HCT116 (cell line): ENCODE results near the gene PIK3R1. TPM values are rescaled to one million over a fixed set of nuclear protein-coding genes. Genes with fewer than 3 reads are reported as not detected.

Source experiments
- ATAC-seq: fragments of 200-7000 bp; cut with Tn5 transposase; 2 replicates; pipeline ENCODE4 v1.9.1; 2020; ENCODE audit warnings: mild to moderate bottlenecking, moderate library complexity
- BruUV-seq: library from RNA; stranded (reverse); fragments of 400-500 nt; replicated peaks from 2 replicates; lab custom pipeline; 2021; lab: Mats Ljungman, UMichigan
- CTCF ChIA-PET: fragments of 300-600 bp; sonication (Branson Sonifier 250); formaldehyde crosslinking; loops from one replicate; lab custom pipeline; 2021; ENCODE audit warnings: antibody characterized with exemption; lab: Charles Lee
- POLR2A ChIA-PET: fragments of 300-600, 350-600 bp; sonication (Branson Sonifier 250); formaldehyde crosslinking; loops from one replicate; lab custom pipeline; 2021; ENCODE audit warnings: antibody characterized with exemption; lab: Charles Lee
- RAD21 ChIA-PET, 2 experiments: fragments of 300-600 bp; sonication (Branson Sonifier 250); formaldehyde crosslinking; loops; one replicate each; lab custom pipeline; 2023; ENCODE audit warnings: low total read pairs in 2 of 2; ENCODE audit not compliant: uncharacterized antibody in 2 of 2, unreplicated experiment in 2 of 2, low non-redundant PET in 1 of 2; lab: Charles Lee
- DNase-seq: peaks from one replicate; pipeline ENCODE4 v3.0.0-alpha.2; 2010; ENCODE audit warnings: low read depth, low spot score
- H2AFZ ChIP-seq: fragments of 200-600 bp; shearing (Covaris generic), sonication (generic); 2 replicates; pipeline ENCODE4 v1.6.1; 2017; ENCODE audit warnings: low read depth, mixed run types, mixed read lengths, antibody characterized with exemption, low read length; ENCODE audit not compliant: poor library complexity, severe bottlenecking
- H3K27ac ChIP-seq: 2 replicates; pipeline ENCODE4 v1.5.1; 2012; ENCODE audit warnings: low read depth, low read length
- H3K27me3 ChIP-seq: fragments of 200-600 bp; sonication (generic); 2 replicates; pipeline ENCODE4 v1.6.1; 2016; ENCODE audit warnings: mixed run types, low read length, mixed read lengths; ENCODE audit not compliant: insufficient read depth
- H3K36me3 ChIP-seq, 2 experiments: fragments of 200-500 bp in 1 of 2; fragments of 200-600 bp in 1 of 2; sonication (Bioruptor generic) in 1 of 2; sonication (generic) in 1 of 2; 2 replicates each; pipeline versions ENCODE4 v1.5.1 to v1.6.1; 2014 to 2016; ENCODE audit warnings: low read length in 2 of 2, inconsistent platforms in 1 of 2, mixed read lengths in 1 of 2, mixed run types in 1 of 2; ENCODE audit not compliant: insufficient read depth in 2 of 2, control insufficient read depth in 1 of 2
- H3K4me1 ChIP-seq, 2 experiments: fragments of 200-600 bp in 1 of 2; sonication (generic) in 1 of 2; 2 replicates each; pipeline versions ENCODE4 v1.5.1 to v1.6.1; 2012 to 2017; ENCODE audit warnings: low read length in 2 of 2, inconsistent platforms in 1 of 2, mild to moderate bottlenecking in 1 of 2, mixed read lengths in 1 of 2, mixed run types in 1 of 2, moderate library complexity in 1 of 2; ENCODE audit not compliant: insufficient read depth in 2 of 2, control insufficient read depth in 1 of 2
- H3K4me2 ChIP-seq: fragments of 200-600 bp; sonication (generic); 2 replicates; pipeline ENCODE4 v1.6.1; 2017; ENCODE audit warnings: mixed run types, low read length, mixed read lengths
- H3K4me3 ChIP-seq, 2 experiments: fragments of 200-600 bp in 1 of 2; sonication (generic) in 1 of 2; replicated peaks in 1 of 2; 2 replicates each; pipeline ENCODE4 v1.5.1; 2011 to 2016; ENCODE audit warnings: low read length in 2 of 2, control low read depth in 1 of 2, low read depth in 1 of 2, mild to moderate bottlenecking in 1 of 2, mixed read lengths in 1 of 2, mixed run types in 1 of 2
- H3K79me2 ChIP-seq: fragments of 200-600 bp; sonication (generic); 2 replicates; pipeline ENCODE4 v1.6.1; 2017; ENCODE audit warnings: mild to moderate bottlenecking, mixed run types, low read length, moderate library complexity, mixed read lengths; ENCODE audit not compliant: insufficient read depth
- H3K9ac ChIP-seq: fragments of 200-600 bp; sonication (generic); 2 replicates; pipeline ENCODE4 v1.6.1; 2016; ENCODE audit warnings: low read length, mixed read lengths
- H3K9me2 ChIP-seq: fragments of 200-600 bp; sonication (generic), shearing (Covaris generic); 2 replicates; pipeline ENCODE4 v1.6.1; 2017; ENCODE audit warnings: mixed run types, mild to moderate bottlenecking, moderate library complexity; ENCODE audit not compliant: insufficient read depth
- H3K9me3 ChIP-seq, 2 experiments: fragments of 200-500 bp in 1 of 2; fragments of 200-600 bp in 1 of 2; sonication (Bioruptor generic) in 1 of 2; sonication (generic) in 1 of 2; 2 replicates each; pipeline ENCODE4 v1.6.1; 2014 to 2017; ENCODE audit warnings: low read length in 2 of 2, mixed read lengths in 2 of 2, inconsistent platforms in 1 of 2, low read depth in 1 of 2, mild to moderate bottlenecking in 1 of 2, mixed run types in 1 of 2, moderate library complexity in 1 of 2; ENCODE audit not compliant: control insufficient read depth in 1 of 2, insufficient read depth in 1 of 2
- H4K20me1 ChIP-seq: fragments of 200-600 bp; sonication (generic), shearing (Covaris generic); 2 replicates; pipeline ENCODE4 v1.6.1; 2017; ENCODE audit warnings: mixed run types, mild to moderate bottlenecking, moderate library complexity; ENCODE audit not compliant: insufficient read depth
- CEBPB ChIP-seq: IDR thresholded peaks from 2 replicates; pipeline ENCODE4 v1.6.1; 2012; ENCODE audit warnings: low read depth
- ZBTB33 ChIP-seq: IDR thresholded peaks from 2 replicates; pipeline ENCODE4 v1.6.1; 2011; ENCODE audit warnings: mild to moderate bottlenecking, low read length, moderate library complexity; ENCODE audit not compliant: insufficient replicate concordance; ENCODE audit errors: extremely low read depth
- intact Hi-C: fragments of 100-400 bp; cut with micrococcal nuclease; formaldehyde crosslinking; loops from 2 replicates; pipeline ENCODE4 v1.10.0; 2022
- total RNA-seq: library from RNA; stranded (reverse); gene quantifications from one replicate; pipeline ENCODE4 v1.2.1, GENCODE V29; 2021; ENCODE audit not compliant: unreplicated experiment
- TF ChIP-seq, protein P1 (sequence below): IDR thresholded peaks from 2 replicates; pipeline ENCODE4 v1.6.1; 2012; ENCODE audit warnings: low read depth

The PIK3R1 gene
- total RNA-seq, 1 experiment from 2014 or later = 7.2 TPM

GRCh38 chr5:68289498-68289897 is 73.9 kb downstream of the PIK3R1 start (continued):
- TF ChIP-seq, protein P1, sequence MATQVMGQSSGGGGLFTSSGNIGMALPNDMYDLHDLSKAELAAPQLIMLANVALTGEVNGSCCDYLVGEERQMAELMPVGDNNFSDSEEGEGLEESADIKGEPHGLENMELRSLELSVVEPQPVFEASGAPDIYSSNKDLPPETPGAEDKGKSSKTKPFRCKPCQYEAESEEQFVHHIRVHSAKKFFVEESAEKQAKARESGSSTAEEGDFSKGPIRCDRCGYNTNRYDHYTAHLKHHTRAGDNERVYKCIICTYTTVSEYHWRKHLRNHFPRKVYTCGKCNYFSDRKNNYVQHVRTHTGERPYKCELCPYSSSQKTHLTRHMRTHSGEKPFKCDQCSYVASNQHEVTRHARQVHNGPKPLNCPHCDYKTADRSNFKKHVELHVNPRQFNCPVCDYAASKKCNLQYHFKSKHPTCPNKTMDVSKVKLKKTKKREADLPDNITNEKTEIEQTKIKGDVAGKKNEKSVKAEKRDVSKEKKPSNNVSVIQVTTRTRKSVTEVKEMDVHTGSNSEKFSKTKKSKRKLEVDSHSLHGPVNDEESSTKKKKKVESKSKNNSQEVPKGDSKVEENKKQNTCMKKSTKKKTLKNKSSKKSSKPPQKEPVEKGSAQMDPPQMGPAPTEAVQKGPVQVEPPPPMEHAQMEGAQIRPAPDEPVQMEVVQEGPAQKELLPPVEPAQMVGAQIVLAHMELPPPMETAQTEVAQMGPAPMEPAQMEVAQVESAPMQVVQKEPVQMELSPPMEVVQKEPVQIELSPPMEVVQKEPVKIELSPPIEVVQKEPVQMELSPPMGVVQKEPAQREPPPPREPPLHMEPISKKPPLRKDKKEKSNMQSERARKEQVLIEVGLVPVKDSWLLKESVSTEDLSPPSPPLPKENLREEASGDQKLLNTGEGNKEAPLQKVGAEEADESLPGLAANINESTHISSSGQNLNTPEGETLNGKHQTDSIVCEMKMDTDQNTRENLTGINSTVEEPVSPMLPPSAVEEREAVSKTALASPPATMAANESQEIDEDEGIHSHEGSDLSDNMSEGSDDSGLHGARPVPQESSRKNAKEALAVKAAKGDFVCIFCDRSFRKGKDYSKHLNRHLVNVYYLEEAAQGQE = no peak

DNA sequence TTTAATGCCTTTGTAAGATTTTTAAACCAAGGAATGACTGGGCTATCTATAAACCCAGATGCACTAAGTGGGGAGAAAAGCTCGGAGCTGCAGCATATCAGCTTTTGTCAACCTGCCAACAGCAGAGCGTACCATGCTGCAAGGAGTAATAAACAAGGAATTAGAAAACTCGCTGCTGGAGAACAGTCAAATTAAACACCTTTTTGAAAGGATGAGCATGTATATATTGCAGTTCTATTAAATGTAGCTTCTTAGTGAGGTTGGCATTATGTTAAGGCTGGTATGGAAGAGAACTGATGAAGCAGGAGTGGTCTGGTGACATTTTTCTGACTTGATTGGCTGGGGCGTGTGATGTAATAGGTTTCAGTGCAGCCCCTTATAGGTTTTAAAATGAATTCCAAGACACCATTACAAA is 74.7 kb downstream of the PIK3R1 start:
- Histone ChIP-seq H3K4me1 (peaks cover 0 to 8% of the 10 kb centered on the region in 2 experiments; a peak in 1 of 4 replicates), H3K4me3 (no peak overlapping the region), H4K20me1 (no peaks in the 10 kb centered on the region), H3K27me3 (no peaks in the 10 kb centered on the region)
- TF ChIP-seq ZBTB33 (no peak), CEBPB (no peak)
- TF ChIP-seq, all 23 proteins: peak for 0
- Histone ChIP-seq H3K36me3 (peaks cover 4% of the 10 kb centered on the region in 2 experiments; a peak in 1 of 4 replicates), H3K9ac (no peak overlapping the region), H2AFZ (no peak overlapping the region), H3K9me2 (no peaks in the 10 kb centered on the region), H3K79me2 (no peaks in the 10 kb centered on the region), H3K9me3 (no peaks in the 10 kb centered on the region), H3K27ac (no peak overlapping the region), H3K4me2 (no peak overlapping the region)
- DNase-seq (no peak), ATAC-seq (no peak)
- intact Hi-C loops = no loop called here
- CTCF ChIA-PET = no interaction called here
- BruUV-seq = no TSS peak
- RAD21 ChIA-PET = no interaction called here
- POLR2A ChIA-PET = no interaction called here
